GM13977 (cell line): ENCODE results near the gene COQ10B.

ENCODE experiments used
- DNase-seq: peaks from one replicate; pipeline ENCODE4 v3.0.0; 2012; ENCODE audit warnings: low spot score
- in situ Hi-C: fragments of 300-500 bp; cut with MboI; formaldehyde crosslinking; loops from one replicate; pipeline ENCODE4 v1.12.0; 2022; ENCODE audit warnings: low sequenced_read_pairs, low pct_unique_long_range_greater_than_20kb, mixed read lengths, inconsistent platforms; ENCODE audit not compliant: unreplicated experiment
- TF ChIP-seq, protein P1 (sequence below): IDR thresholded peaks from 2 replicates; pipeline ENCODE4 v1.5.1; 2012; ENCODE audit warnings: mild to moderate bottlenecking, control low read depth; ENCODE audit not compliant: insufficient read depth; ENCODE audit errors: extremely low read depth, missing control alignments

The COQ10B gene

DNA sequence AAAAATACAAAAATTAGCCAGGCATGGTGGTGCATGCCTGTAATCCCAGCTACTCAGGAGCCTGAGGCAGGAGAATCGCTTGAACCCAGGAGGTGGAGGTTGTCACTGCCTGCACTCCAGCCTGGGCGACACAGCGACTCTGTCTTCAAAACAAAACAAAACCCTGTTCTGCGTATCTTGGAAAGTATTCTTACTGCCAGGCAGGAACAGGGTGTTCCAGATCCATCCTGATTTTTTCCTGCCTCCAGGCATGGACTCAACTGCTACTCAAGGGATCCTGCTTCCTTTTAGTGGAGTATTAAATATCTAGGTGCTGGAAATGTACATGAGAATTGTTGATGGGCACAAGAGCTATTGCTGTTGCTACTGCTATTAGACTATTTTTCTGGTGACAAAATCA lies 34.0 kb downstream of the COQ10B start:
- TF ChIP-seq, protein P1, sequence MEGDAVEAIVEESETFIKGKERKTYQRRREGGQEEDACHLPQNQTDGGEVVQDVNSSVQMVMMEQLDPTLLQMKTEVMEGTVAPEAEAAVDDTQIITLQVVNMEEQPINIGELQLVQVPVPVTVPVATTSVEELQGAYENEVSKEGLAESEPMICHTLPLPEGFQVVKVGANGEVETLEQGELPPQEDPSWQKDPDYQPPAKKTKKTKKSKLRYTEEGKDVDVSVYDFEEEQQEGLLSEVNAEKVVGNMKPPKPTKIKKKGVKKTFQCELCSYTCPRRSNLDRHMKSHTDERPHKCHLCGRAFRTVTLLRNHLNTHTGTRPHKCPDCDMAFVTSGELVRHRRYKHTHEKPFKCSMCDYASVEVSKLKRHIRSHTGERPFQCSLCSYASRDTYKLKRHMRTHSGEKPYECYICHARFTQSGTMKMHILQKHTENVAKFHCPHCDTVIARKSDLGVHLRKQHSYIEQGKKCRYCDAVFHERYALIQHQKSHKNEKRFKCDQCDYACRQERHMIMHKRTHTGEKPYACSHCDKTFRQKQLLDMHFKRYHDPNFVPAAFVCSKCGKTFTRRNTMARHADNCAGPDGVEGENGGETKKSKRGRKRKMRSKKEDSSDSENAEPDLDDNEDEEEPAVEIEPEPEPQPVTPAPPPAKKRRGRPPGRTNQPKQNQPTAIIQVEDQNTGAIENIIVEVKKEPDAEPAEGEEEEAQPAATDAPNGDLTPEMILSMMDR = no peak
- in situ Hi-C loops = no loop called here
- DNase-seq = no peak

DNA sequence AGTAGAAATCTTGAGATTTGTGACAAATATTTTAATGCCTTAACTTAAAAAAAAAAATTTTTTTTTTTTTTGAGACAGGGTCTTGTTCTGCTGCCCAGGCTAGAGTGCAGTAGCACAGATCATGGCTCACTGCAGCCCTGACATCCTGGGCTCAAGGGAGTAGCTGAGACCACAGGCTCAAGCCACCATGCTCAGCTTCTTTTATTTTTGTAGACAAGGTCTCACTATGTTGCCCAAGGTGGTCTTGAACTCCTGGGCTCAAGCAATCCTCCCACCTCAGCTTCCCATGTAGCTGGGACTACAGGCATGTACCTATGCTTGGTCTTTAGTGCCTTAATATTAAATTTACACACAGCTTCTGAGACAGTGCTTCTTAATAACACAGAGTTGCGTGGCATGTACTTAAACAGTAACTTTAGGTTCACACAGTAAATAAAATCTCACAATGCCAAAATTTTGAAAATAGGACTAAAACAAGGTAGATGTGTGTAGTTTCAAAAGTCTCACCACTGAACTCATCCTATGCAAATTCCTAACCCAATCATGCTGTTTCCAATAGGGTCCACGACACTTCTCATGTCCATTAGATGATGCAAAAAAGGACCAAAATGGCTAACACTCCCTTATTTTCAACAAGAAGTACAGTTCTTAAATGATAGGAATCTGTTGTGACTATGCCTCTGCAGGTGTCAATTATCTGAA lies 42.2 kb downstream of the COQ10B start:
- in situ Hi-C loops = no loop called here
- DNase-seq = no peak
- TF ChIP-seq, protein P1 = no peak

DNA sequence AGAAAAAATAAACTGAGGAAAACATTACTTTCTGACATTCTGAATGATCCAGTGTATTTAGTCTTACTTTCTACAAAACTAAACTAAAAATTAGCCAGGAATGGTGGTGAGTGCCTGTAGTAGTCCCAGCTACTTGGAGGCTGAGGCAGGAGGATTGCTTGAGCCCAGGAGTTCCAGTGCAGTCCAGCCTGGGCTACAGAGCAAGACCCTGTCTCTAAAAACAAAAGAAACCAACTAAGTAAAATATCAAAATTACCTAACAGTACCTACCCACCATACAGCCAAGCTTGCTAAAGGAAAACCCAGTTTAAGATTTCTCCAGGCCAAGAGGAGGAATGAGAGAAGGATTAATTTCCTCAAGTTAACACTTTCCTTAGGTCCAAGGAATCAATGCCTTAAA lies 43.3 kb downstream of the COQ10B start:
- TF ChIP-seq, protein P1 = no peak

DNA sequence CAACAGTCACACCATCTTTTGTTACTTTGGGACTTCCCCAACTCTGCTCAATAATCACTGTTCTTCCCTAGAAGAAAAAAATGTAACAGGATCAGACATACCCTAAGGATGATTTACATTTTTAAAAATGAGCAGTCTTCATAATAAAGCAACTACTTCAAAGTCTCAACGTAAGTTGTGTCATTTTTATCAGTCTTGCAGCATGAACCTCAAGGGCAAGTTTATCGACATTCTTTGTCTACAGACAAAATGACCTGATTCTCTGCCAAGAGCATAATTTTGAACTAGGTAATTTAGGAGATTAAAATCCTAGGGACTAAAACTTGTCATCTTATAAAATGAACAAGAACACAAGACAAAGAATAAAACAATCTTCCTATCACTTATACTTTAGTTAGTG lies 44.0 kb downstream of the COQ10B start:
- DNase-seq = no peak
- in situ Hi-C loops = no loop called here
- TF ChIP-seq, protein P1 = no peak

More for the DNA sequence above, 43.3 kb downstream of the COQ10B start:
- in situ Hi-C loops = no loop called here
- DNase-seq = no peak

DNA sequence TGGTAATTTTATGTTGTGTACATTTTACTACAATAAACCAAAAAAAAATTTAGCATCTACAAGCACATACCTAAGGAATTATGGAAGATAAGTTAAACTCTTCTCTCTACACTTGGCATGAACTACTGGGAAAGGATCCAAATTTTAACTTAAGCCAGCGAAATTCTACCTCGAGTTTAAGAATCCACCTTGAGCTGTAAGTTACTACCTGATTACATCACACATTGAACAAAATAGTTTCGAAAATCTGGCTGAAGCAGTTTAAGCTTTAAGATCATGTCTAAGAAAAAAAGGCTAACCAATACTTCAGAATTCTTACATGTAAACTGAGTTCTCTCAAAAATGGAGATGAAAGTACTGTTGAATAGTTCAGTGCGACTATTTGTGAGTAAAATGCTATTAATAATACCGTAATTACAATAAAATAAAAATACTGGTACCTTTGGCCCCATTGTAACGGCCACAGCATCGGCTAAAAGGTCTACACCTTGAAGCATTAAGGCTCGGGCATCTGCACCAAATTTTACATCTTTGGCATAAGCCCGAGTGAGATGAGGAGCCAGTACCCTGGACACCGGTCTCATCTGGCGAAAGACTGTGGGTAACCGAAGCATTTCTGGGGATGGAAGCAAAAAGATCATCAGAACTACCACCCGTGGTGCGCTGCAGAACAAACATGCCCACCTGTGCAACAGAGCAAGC lies 45.0 kb downstream of the COQ10B start:
- DNase-seq = no peak
- TF ChIP-seq, protein P1 = no peak
- in situ Hi-C loops = no loop called here

DNA sequence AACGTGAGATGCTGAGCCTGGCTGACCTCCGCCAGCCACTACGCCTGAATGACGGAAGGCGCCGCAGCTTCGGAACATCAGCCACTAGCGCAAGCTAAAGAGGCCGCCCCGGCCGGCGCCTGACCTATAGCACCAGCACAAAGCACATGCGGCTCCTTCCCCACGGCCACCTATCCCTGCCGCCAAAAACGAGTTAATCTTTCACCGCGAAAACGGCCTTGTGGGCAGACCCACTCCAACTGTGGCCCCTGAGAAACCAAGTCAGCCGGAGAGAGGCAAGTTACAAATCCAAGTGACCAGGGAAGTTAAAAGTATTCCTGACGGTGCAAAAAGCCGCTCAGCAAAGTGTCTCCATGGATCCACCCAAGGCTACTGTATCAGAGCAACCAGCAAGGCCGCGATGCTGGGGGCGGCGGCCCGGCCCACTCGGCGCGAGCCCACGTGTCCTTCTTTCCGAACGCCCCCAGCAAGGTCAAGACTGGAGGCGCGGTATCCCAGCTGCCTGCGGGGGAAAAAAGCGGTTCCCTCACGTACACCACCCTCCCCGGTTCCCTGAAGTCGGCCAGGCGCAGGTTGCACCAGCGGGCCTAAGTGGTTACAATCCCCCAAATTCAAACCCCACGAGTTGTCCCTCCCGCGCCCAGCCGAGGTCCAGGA lies 45.7 kb downstream of the COQ10B start:
- DNase-seq = peak; percentile 45
- in situ Hi-C loops = no loop called here
- TF ChIP-seq, protein P1 = no peak
